ENCODE measurements around the gene PRDM9.
"Not testable (repeated sequence)": the region's sequence is repeated elsewhere in the genome, so short reads cannot be mapped to it uniquely, and the experiment has no call there.

Gene PRDM9

GRCh38 chr5:23473915-23474314, 33.5 kb upstream of the PRDM9 start:
- POLR2A ChIA-PET = no interaction called here
- CTCF ChIA-PET = no interaction called here
- H3K4me3 ChIP-seq (ENCODE audit: low read depth, low read length) = no peak overlapping the region
- no peak for TF ChIP-seq CTCF (IDR thresholded peaks at IDR 0.05; ENCODE audit: insufficient read depth, low read length, missing control alignments)
- no peak for DNase-seq (ENCODE audit: low read depth, low spot score)

- H3K4me3 ChIP-seq (ENCODE audit: low read depth, low read length) = no peak overlapping the region
- DNase-seq (ENCODE audit: low read depth, low spot score) = no peak
- ChIA-PET CTCF (no interaction called here), POLR2A (no interaction called here)
- TF ChIP-seq CTCF (IDR thresholded peaks at IDR 0.05; ENCODE audit: insufficient read depth, low read length, missing control alignments) = no peak
Observed at GRCh38 chr5:23474315-23474714, 33.1 kb upstream of the PRDM9 start.

- POLR2A ChIA-PET = no interaction called here
- no peak for DNase-seq (ENCODE audit: low read depth, low spot score)
- TF ChIP-seq CTCF (IDR thresholded peaks at IDR 0.05; ENCODE audit: insufficient read depth, low read length, missing control alignments) = no peak
- CTCF ChIA-PET = no interaction called here
- H3K4me3 ChIP-seq (ENCODE audit: low read depth, low read length) = no peak overlapping the region
Observed at GRCh38 chr5:23476580-23476979, 30.8 kb upstream of the PRDM9 start.

- CTCF ChIA-PET = no interaction called here
- H3K4me3 ChIP-seq (ENCODE audit: low read depth, low read length) = no peak overlapping the region
- DNase-seq (ENCODE audit: low read depth, low spot score) = no peak
- no peak for TF ChIP-seq CTCF (IDR thresholded peaks at IDR 0.05; ENCODE audit: insufficient read depth, low read length, missing control alignments)
- POLR2A ChIA-PET = no interaction called here
Observed at GRCh38 chr5:23482642-23483041, 24.8 kb upstream of the PRDM9 start.

- CTCF ChIA-PET = no interaction called here
- DNase-seq (ENCODE audit: low read depth, low spot score) = no peak
- TF ChIP-seq CTCF (IDR thresholded peaks at IDR 0.05; ENCODE audit: insufficient read depth, low read length, missing control alignments) = no peak
- POLR2A ChIA-PET = no interaction called here
- no peak overlapping the region for H3K4me3 ChIP-seq (ENCODE audit: low read depth, low read length)
Observed at GRCh38 chr5:23483090-23483489, 24.3 kb upstream of the PRDM9 start.

GRCh38 chr5:23484096-23484495, 23.3 kb upstream of the PRDM9 start:
- TF ChIP-seq CTCF (IDR thresholded peaks at IDR 0.05; ENCODE audit: insufficient read depth, low read length, missing control alignments) = no peak
- CTCF ChIA-PET = no interaction called here

GRCh38 chr5:23486227-23486626, 21.2 kb upstream of the PRDM9 start:
- CTCF ChIA-PET; POLR2A ChIA-PET; H3K4me3 ChIP-seq (ENCODE audit: low read depth, low read length); DNase-seq (ENCODE audit: low read depth, low spot score): not testable (repeated sequence)

More at GRCh38 chr5:23484096-23484495, 23.3 kb upstream of the PRDM9 start:
- POLR2A ChIA-PET = no interaction called here
- DNase-seq (ENCODE audit: low read depth, low spot score) = no peak
- H3K4me3 ChIP-seq (ENCODE audit: low read depth, low read length) = no peak overlapping the region
